A673 (cell line): Measurements from ENCODE around the gene DUS3L. TPM values are rescaled to one million over a fixed set of nuclear protein-coding genes. Genes with fewer than 3 reads are reported as not detected.

ENCODE experiments used
- BruUV-seq: library from RNA; stranded (reverse); fragments of 400-500 nt; replicated peaks from 2 replicates; lab custom pipeline; 2021; lab: Mats Ljungman, UMichigan
- CTCF ChIA-PET: fragments of 300-600 bp; sonication (Branson Sonifier 250); formaldehyde crosslinking; loops from one replicate; lab custom pipeline; 2022; ENCODE audit warnings: antibody characterized with exemption; lab: Charles Lee
- POLR2A ChIA-PET: fragments of 300-600 bp; sonication (Branson Sonifier 250); formaldehyde crosslinking; loops from one replicate; lab custom pipeline; 2022; ENCODE audit warnings: antibody characterized with exemption; ENCODE audit not compliant: low non-redundant PET; lab: Charles Lee
- DNase-seq: peaks from one replicate; pipeline ENCODE4 v3.0.0-alpha.2; 2015; ENCODE audit warnings: low spot score
- H3K27ac ChIP-seq: fragments of 200-600 bp; sonication (generic); 2 replicates; pipeline ENCODE4 v1.5.1; 2016; ENCODE audit warnings: mixed run types, low read depth, mild to moderate bottlenecking, mixed read lengths, antibody characterized with exemption, low read length; ENCODE audit not compliant: poor library complexity, severe bottlenecking
- H3K27me3 ChIP-seq: fragments of 200-600 bp; sonication (generic); replicated peaks from 2 replicates; pipeline ENCODE4 v1.6.1; 2017; ENCODE audit warnings: mixed run types, low read depth, mild to moderate bottlenecking, mixed read lengths, antibody characterized with exemption, low read length; ENCODE audit not compliant: insufficient read depth, poor library complexity
- H3K36me3 ChIP-seq: fragments of 200-600 bp; sonication (generic); 2 replicates; pipeline ENCODE4 v1.6.1; 2016; ENCODE audit warnings: mixed run types, mild to moderate bottlenecking, mixed read lengths, antibody characterized with exemption, low read length; ENCODE audit not compliant: insufficient read depth, poor library complexity, severe bottlenecking
- H3K4me1 ChIP-seq: fragments of 200-600 bp; sonication (generic); 2 replicates; pipeline ENCODE4 v1.6.1; 2017; ENCODE audit warnings: mixed run types, mild to moderate bottlenecking, mixed read lengths, antibody characterized with exemption, low read length; ENCODE audit not compliant: insufficient read depth, poor library complexity, severe bottlenecking
- H3K4me3 ChIP-seq: fragments of 200-600 bp; sonication (generic); 2 replicates; pipeline ENCODE4 v1.5.1; 2016; ENCODE audit warnings: low read depth, mixed run types, mild to moderate bottlenecking, mixed read lengths, low read length; ENCODE audit not compliant: poor library complexity, severe bottlenecking
- H3K9me3 ChIP-seq: fragments of 200-600 bp; sonication (generic); 2 replicates; pipeline ENCODE4 v1.6.1; 2016; ENCODE audit warnings: mixed run types, low read depth, mild to moderate bottlenecking, mixed read lengths, antibody characterized with exemption, low read length; ENCODE audit not compliant: poor library complexity, severe bottlenecking
- EZH2 ChIP-seq: fragments of 200-600 bp; sonication (generic); IDR thresholded peaks from 2 replicates; pipeline ENCODE4 v1.6.1; 2017; ENCODE audit warnings: borderline replicate concordance, low read depth, mild to moderate bottlenecking, mixed read lengths, antibody characterized with exemption, low read length; ENCODE audit not compliant: poor library complexity, severe bottlenecking
- intact Hi-C: fragments of 100-400 bp; cut with micrococcal nuclease; formaldehyde crosslinking; loops from one replicate; pipeline ENCODE4 v1.10.0; 2022; ENCODE audit not compliant: unreplicated experiment
- total RNA-seq: library from RNA; stranded (reverse); gene quantifications from 2 replicates; pipeline ENCODE4 v1.2.3, GENCODE V29; 2021
- TF ChIP-seq, protein P1 (sequence below): fragments of 300-800, 200-600 bp; sonication (generic); conservative IDR thresholded peaks from 2 replicates; pipeline ENCODE4 v1.5.1; 2017; ENCODE audit warnings: low read depth, mild to moderate bottlenecking, antibody characterized with exemption, low read length, moderate library complexity, mixed read lengths

The DUS3L gene
- total RNA-seq, 1 experiment from 2014 or later, result 85.3 TPM

DNA sequence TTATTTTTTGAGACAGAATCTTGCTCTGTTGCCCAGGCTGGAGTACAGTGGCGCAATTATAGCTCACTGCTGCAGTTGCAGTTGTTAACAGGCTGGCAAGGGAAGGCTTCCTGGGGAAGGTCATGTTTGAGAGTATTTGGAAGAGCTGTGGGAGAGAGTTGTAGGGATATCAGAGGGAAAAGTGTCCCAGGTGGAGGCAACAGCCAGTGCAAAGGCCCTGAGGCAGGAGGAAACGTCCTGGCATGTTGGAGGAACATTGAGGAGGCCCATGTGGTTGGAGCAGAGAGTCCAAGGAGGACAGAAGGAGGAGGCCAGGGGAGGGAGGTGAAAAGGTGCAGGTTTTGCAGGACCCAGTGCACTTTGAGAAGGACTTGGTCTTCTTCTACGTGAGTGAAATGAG is 2.2 kb upstream of the DUS3L start:
- Histone ChIP-seq H3K9me3 (no peaks in the 10 kb centered on the region), H3K4me3 (no peak overlapping the region), H3K27me3 (no peaks in the 10 kb centered on the region), H3K27ac (no peak overlapping the region), H3K36me3 (peaks cover 20% of the 10 kb centered on the region), H3K4me1 (peaks cover 7% of the 10 kb centered on the region)
- TF ChIP-seq, protein P1, sequence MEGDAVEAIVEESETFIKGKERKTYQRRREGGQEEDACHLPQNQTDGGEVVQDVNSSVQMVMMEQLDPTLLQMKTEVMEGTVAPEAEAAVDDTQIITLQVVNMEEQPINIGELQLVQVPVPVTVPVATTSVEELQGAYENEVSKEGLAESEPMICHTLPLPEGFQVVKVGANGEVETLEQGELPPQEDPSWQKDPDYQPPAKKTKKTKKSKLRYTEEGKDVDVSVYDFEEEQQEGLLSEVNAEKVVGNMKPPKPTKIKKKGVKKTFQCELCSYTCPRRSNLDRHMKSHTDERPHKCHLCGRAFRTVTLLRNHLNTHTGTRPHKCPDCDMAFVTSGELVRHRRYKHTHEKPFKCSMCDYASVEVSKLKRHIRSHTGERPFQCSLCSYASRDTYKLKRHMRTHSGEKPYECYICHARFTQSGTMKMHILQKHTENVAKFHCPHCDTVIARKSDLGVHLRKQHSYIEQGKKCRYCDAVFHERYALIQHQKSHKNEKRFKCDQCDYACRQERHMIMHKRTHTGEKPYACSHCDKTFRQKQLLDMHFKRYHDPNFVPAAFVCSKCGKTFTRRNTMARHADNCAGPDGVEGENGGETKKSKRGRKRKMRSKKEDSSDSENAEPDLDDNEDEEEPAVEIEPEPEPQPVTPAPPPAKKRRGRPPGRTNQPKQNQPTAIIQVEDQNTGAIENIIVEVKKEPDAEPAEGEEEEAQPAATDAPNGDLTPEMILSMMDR, result no peak
- no peak for TF ChIP-seq EZH2
- ChIA-PET POLR2A (interaction anchor here (0.5 kb wide), 1 partner anchor 61 kb away, joined by 4 read pairs; no protein-coding TSS in a partner anchor), CTCF (interaction anchor here (0.6 to 1.1 kb wide), 5 partner anchors 11 to 373 kb away, joined by 3 to 19 read pairs (median 3); no protein-coding TSS in a partner anchor)
- no peak for DNase-seq
- intact Hi-C loops, result no loop called here
- BruUV-seq, result no TSS peak

DNA sequence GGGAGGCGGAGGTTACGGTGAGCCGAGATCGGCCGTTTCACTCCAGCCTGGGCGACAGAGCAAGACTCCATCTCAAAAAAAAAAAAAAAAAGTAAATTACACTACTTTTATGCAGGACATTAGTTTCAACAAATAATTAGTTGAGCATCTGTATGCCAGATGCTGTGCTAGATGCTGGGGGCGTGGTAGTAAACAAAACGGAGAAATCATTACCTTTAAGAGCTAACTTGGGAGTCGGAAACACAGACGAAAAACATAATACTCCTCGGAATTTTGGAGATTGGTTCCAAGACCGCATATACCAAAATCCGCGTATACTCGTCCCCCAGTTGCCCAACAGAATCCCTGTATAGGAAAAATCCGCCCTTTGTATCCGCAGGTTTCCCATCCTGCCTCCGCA is 1.3 kb upstream of the DUS3L start:
- intact Hi-C loops, result no loop called here
- Histone ChIP-seq H3K9me3 (no peaks in the 10 kb centered on the region), H3K4me3 (no peak overlapping the region), H3K36me3 (peaks cover 30% of the 10 kb centered on the region), H3K4me1 (peaks cover 7% of the 10 kb centered on the region), H3K27ac (no peak overlapping the region), H3K27me3 (no peaks in the 10 kb centered on the region)
- ChIA-PET CTCF (no interaction called here), POLR2A (interaction anchor here (0.7 kb wide), 1 partner anchor 180 kb away, joined by 10 read pairs; no protein-coding TSS in a partner anchor)
- BruUV-seq, result no TSS peak
- TF ChIP-seq, protein P1, result no peak
- no peak for TF ChIP-seq EZH2
- DNase-seq, result no peak

DNA sequence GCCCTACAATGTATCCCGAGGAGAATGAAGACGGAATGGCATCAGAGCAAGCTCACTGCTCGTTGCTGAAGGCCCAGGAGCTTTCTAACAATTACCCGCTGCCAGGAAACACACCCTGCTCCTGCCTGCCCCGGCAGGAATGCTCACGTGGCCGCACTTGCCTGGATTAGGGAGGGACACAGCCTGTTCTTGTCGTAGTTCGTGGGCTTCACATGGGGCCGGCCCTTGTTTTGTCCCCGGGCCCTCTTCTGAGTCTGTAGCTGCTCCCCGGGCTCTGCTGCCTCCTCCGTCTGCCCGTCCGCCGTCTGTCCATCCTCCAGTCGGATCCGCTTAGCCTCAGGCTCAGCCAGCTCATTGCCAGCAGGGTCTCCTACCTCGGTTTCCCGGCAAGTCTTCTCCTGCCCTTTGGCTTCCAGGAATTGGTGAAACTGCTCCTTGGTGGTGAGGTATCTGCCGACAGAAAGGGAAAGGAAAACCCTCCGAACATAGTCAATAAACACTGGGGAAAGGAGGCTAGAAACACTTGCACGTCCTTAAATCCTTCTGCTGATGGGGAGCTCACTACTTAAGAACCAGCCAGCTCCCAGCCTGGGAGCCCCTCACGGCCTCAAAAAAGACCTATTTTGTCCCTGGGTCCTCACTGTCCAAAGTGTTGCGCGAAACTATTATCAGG is 941 bp downstream of the DUS3L start:
- BruUV-seq, result no TSS peak
- TF ChIP-seq EZH2, result no peak
- TF ChIP-seq, protein P1, result no peak
- peaks cover 7% of the 10 kb centered on the region for H3K4me1 ChIP-seq
- H3K9me3 ChIP-seq, result no peaks in the 10 kb centered on the region
- intact Hi-C loops, result no loop called here
- peak overlapping the region; percentile 72 for H3K4me3 ChIP-seq
- H3K27me3 ChIP-seq, result no peaks in the 10 kb centered on the region
- peak overlapping the region; percentile 98 for H3K27ac ChIP-seq
- ChIA-PET POLR2A (no interaction called here), CTCF (interaction anchor here (1.3 kb wide), 1 partner anchor 14 kb away, joined by 5 read pairs; no protein-coding TSS in a partner anchor)
- H3K36me3 ChIP-seq, result peaks cover 44% of the 10 kb centered on the region
- no peak for DNase-seq
